ENCODE measurements around the gene EHMT1.

Gene EHMT1

GRCh38 chr9:137742698-137743097 is 123.9 kb downstream of the EHMT1 start:
- peak; percentile 50 for DNase-seq

GRCh38 chr9:137743695-137744094 is 124.9 kb downstream of the EHMT1 start:
- no peak for DNase-seq

- DNase-seq = peak; percentile 44
Observed at GRCh38 chr9:137744632-137745183, 125.9 kb downstream of the EHMT1 start.

- peak; percentile 66 for DNase-seq
Observed at GRCh38 chr9:137745541-137745991, 126.8 kb downstream of the EHMT1 start.

GRCh38 chr9:137748311-137748710 is 129.5 kb downstream of the EHMT1 start:
- DNase-seq = peak; percentile 54

- DNase-seq = peak; percentile 48
Observed at GRCh38 chr9:137748741-137749140, 129.9 kb downstream of the EHMT1 start.

GRCh38 chr9:137749511-137749910 is 130.7 kb downstream of the EHMT1 start:
- no peak for DNase-seq

GRCh38 chr9:137750007-137750406 is 131.2 kb downstream of the EHMT1 start:
- DNase-seq = no peak

- no peak for DNase-seq
Observed at GRCh38 chr9:137750566-137750965, 131.8 kb downstream of the EHMT1 start.

GRCh38 chr9:137751616-137752015 is 132.8 kb downstream of the EHMT1 start:
- DNase-seq = no peak

GRCh38 chr9:137752426-137752825 is 133.6 kb downstream of the EHMT1 start:
- no peak for DNase-seq

GRCh38 chr9:137753192-137753765 is 134.5 kb downstream of the EHMT1 start:
- peak; percentile 57 for DNase-seq

- DNase-seq = peak; percentile 43
Observed at GRCh38 chr9:137755261-137755927, 136.6 kb downstream of the EHMT1 start.

- peak; percentile 51 for DNase-seq
Observed at GRCh38 chr9:137756045-137756744, 137.4 kb downstream of the EHMT1 start.

GRCh38 chr9:137757139-137757538 is 138.3 kb downstream of the EHMT1 start:
- peak; percentile 57 for DNase-seq

- peak; percentile 83 for DNase-seq
Observed at GRCh38 chr9:137757613-137758029, 138.8 kb downstream of the EHMT1 start.

GRCh38 chr9:137758067-137758466 is 139.3 kb downstream of the EHMT1 start:
- peak; percentile 47 for DNase-seq

- no peak for DNase-seq
Observed at GRCh38 chr9:137759117-137759516, 140.3 kb downstream of the EHMT1 start.

- DNase-seq = peak; percentile 44
Observed at GRCh38 chr9:137759649-137760321, 141.0 kb downstream of the EHMT1 start.

- peak; percentile 56 for DNase-seq
Observed at GRCh38 chr9:137760426-137760825, 141.6 kb downstream of the EHMT1 start.

- peak; percentile 64 for DNase-seq
Observed at GRCh38 chr9:137761032-137761431, 142.2 kb downstream of the EHMT1 start.

GRCh38 chr9:137761793-137762192 is 143.0 kb downstream of the EHMT1 start:
- DNase-seq = no peak

GRCh38 chr9:137762414-137763061 is 143.7 kb downstream of the EHMT1 start:
- DNase-seq = peak; percentile 67
